Activated T-cell treated with anti-CD3 and anti-CD28 coated beads, Interleukin-2, amount 50 U/mL, for 72 hours (primary cell): Measurements from ENCODE around the gene SDHC. TPM values are rescaled to one million over a fixed set of nuclear protein-coding genes. Genes with fewer than 3 reads are reported as not detected.
A peak's percentile ranks its signal among the peaks of the same experiment; 100 is the strongest.

ENCODE experiments used
- ATAC-seq, 2 donors: fragments of 150-1000 bp; cut with Tn5 transposase; replicated peaks in 1 of 2; 2 replicates each; pipeline ENCODE4 v1.10.0; 2021; ENCODE audit warnings: moderate library complexity in 2 of 2, mild to moderate bottlenecking in 1 of 2
- DNase-seq, 2 donors: peaks; one replicate each; pipeline ENCODE4 v3.0.0; 2021 to 2022; ENCODE audit warnings: mixed read lengths in 1 of 2
- H3K27ac Mint-ChIP-seq: one replicate; pipeline ENCODE4 v1.8.0; 2022; ENCODE audit warnings: mild to moderate bottlenecking, moderate library complexity, mixed read lengths
- H3K27me3 Mint-ChIP-seq: one replicate; pipeline ENCODE4 v1.8.0; 2022; ENCODE audit warnings: low read depth, mixed read lengths
- H3K36me3 Mint-ChIP-seq, 2 donors: one replicate each; pipeline ENCODE4 v1.8.0; 2022; ENCODE audit warnings: mixed read lengths in 2 of 2, mild to moderate bottlenecking in 1 of 2; ENCODE audit not compliant: insufficient read depth in 2 of 2
- H3K4me1 Mint-ChIP-seq: one replicate; pipeline ENCODE4 v1.8.0; 2022; ENCODE audit warnings: low read depth, mixed read lengths
- H3K4me3 Mint-ChIP-seq, 2 donors: one replicate each; pipeline ENCODE4 v1.8.0; 2022; ENCODE audit warnings: mild to moderate bottlenecking in 2 of 2, mixed read lengths in 2 of 2, moderate library complexity in 2 of 2
- H3K9me3 Mint-ChIP-seq, 2 donors: one replicate each; pipeline ENCODE4 v1.8.0; 2022; ENCODE audit warnings: mixed read lengths in 2 of 2
- total RNA-seq, 2 donors: library from RNA; stranded (reverse); gene quantifications; one replicate each; pipeline ENCODE4 v1.2.3, GENCODE V29; 2022

SDHC gene, protein sequence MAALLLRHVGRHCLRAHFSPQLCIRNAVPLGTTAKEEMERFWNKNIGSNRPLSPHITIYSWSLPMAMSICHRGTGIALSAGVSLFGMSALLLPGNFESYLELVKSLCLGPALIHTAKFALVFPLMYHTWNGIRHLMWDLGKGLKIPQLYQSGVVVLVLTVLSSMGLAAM
- total RNA-seq: 100 to 1,000 TPM; 140 to 141 TPM

DNA sequence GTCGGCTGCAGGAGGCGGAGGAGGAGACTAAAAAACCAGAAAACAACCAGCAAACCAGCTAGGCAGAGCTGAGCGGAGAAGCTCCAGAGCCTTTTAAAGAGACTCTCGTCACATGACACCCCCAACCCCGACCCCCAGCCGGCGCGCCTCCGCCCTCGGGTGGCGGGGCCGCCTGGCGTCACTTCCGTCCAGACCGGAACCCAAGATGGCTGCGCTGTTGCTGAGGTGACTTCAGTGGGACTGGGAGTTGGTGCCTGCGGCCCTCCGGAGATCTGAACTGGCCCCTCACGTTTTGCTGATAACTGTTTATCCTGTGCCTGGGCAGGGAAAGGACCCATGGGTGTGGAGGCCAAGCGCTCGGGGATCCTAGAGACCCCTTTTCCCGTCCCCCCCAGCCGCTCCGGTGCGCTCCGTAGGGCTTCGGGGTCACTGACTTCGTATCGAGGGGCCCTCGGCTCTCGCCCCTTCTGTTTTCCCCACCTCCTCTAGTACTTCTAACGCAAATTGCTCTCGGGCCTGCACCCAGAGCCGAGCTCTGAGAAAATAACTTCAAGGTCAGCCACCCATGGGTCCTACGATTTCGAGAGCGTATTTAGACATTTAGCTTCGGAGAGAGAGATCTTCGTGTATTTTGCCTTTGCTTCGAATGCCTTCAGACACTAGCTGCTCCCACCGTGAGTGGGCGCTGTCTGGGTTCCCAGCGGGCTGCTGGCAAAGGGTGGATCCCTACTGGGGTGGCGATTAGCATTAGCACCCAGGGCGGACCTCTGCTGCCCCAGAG is at the start of gene SDHC:
Gene SDHC (plus strand): TSS at position 181 of the 781 bp plus-strand sequence. CDS start 25 bp downstream, at position 206.
- H3K36me3 Mint-ChIP-seq: peaks cover 0 to 1% of the 10 kb centered on the region in 2 donors
- peak; percentile 99 for ATAC-seq
- DNase-seq: peak; percentile 89 to 91
- peak within 1 kb of the TSS; percentile 98 for H3K27ac Mint-ChIP-seq
- H3K27me3 Mint-ChIP-seq: no peaks in the 10 kb centered on the region
- H3K4me3 Mint-ChIP-seq: peak within 1 kb of the TSS; percentile 91 to 98
- H3K9me3 Mint-ChIP-seq: no peaks in the 10 kb centered on the region
- H3K4me1 Mint-ChIP-seq: peaks cover 30% of the 10 kb centered on the region

DNA sequence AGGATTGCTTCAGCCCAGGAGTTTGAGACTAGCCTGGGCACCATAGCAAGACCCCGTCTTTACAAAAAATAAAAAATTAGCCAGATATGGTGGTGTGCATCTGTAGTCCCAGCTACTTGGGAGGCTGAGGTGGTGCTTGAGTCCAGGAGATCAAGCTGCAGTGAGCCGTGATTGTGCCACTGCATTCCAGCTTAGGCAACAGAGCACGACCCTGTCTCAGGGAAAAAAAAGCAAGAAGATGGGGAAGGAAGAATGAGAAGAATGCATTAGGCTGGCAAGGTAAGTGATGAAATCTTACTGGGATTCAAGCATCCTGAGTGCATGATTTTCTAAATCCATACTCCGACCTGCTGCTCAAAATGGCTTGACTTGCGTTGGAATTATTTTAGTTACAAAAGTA is 48.9 kb upstream of the SDHC start:
- Mint-ChIP-seq H3K4me1 (peaks cover 5% of the 10 kb centered on the region), H3K9me3 (no peaks in the 10 kb centered on the region), H3K4me3 (no peak overlapping the region), H3K27me3 (peaks cover 17% of the 10 kb centered on the region), H3K36me3 (no peaks in the 10 kb centered on the region), H3K27ac (no peak overlapping the region)
- ATAC-seq (no peak), DNase-seq (no peak)

DNA sequence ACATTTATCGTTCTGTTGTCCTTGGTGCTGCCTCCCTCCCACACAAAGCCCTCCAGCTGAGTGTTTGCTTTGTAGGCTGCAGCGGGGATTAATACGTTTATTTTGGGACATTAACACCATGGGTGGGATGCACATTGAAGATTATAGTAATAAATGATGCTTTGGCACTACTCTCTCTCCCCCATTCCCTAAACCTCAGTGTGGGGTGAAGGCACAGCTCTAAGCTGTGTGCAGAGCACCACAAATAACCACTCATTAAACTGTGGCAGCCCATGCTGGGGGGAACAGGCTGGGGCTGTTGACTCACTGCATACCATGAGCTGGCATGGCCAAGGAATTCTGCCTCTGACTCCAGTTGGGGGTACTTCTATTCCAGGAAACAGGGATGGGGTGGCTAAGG is 48.0 kb upstream of the SDHC start:
- ATAC-seq (no peak), DNase-seq (no peak)
- Mint-ChIP-seq H3K27ac (no peak overlapping the region), H3K36me3 (no peaks in the 10 kb centered on the region), H3K9me3 (no peaks in the 10 kb centered on the region), H3K27me3 (peaks cover 8% of the 10 kb centered on the region), H3K4me3 (no peak overlapping the region), H3K4me1 (no peaks in the 10 kb centered on the region)

DNA sequence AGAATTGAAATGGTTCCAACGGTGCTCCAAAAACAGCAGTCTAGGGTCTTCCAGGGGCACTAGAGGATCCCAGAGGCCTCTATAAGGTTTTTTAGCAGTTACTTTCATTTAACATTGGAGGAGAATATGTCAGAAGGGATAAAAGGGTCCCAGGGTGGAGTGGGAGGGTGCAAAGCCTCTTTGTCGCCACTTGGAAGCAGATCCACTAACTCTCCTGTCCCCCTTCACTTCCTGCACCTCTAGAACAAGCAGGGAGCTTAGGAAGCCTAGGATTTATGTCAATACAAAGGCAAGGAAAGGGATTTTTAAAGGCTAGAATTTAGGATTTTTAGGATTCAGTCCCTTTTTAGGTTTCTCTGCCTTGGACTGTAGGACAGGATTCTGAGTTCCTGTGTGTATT is 47.3 kb upstream of the SDHC start:
- DNase-seq: no peak
- no peaks in the 10 kb centered on the region for H3K36me3 Mint-ChIP-seq
- H3K9me3 Mint-ChIP-seq: no peaks in the 10 kb centered on the region
- no peak overlapping the region for H3K4me3 Mint-ChIP-seq
- H3K27ac Mint-ChIP-seq: no peak overlapping the region
- H3K4me1 Mint-ChIP-seq: no peaks in the 10 kb centered on the region
- H3K27me3 Mint-ChIP-seq: peaks cover 5% of the 10 kb centered on the region
- ATAC-seq: no peak

DNA sequence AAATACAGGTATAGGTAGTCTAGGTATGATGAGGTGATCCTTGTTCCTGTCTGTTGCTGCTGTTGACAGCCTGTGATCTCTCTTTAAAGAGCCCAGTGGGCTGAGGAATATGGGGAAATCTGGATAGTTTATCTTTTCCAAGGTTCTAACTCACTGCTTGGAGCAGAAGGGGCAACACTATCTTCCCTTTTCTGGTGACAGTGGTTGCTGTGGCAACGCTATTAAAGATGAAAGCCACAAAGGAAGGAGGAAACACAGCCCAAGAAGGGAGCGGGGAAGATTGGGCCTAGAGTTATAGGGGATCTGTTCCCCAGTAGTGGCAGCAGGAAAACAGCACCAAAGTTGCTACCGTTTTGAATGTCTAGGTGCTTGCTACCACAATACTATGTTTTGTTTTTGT is 46.9 kb upstream of the SDHC start:
- no peaks in the 10 kb centered on the region for H3K36me3 Mint-ChIP-seq
- H3K4me1 Mint-ChIP-seq: no peaks in the 10 kb centered on the region
- ATAC-seq: no peak
- H3K27me3 Mint-ChIP-seq: peaks cover 4% of the 10 kb centered on the region
- no peak for DNase-seq
- no peak overlapping the region for H3K4me3 Mint-ChIP-seq
- no peak overlapping the region for H3K27ac Mint-ChIP-seq
- H3K9me3 Mint-ChIP-seq: no peaks in the 10 kb centered on the region

DNA sequence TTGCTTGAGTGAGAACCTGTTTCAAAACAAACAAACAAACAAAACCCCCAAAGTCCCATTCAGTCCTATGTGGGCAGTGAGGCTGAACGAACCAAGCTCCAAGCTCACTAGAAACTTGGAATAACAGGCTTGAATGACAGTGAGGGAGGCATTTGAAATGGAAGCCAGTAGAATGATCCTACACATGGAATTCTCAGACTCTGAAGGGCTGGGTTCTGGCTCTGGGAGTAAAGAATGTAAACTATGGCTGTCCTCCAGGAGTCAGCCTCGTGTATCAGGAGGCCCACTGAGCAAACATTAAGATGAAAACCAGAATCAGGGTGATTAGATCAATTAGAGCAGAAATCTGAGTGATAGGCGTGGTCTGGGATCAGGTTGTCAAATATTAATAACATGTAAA is 40.8 kb upstream of the SDHC start:
- no peak overlapping the region for H3K27ac Mint-ChIP-seq
- H3K27me3 Mint-ChIP-seq: peaks cover 17% of the 10 kb centered on the region
- no peak for ATAC-seq

DNA sequence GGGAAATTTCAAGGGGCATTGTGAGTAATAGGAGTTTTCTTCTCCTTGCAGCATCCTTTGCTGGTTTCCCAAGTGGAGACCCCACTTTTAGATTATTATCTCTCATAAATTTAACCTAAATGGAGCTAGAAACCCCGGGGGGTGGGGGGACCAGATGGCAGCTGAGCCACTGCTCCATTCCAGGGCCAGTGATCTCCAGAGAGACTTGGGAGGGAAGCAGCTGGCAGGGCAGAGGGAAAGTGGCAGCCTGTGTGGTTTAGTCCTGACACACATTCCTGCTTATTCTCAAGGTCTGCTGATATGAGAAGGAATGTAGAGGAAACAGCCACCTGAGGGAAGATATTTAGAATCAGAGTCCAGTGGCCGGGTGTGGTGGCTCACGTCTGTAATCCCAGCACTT is 39.3 kb upstream of the SDHC start:
- Mint-ChIP-seq H3K27ac (no peak overlapping the region), H3K4me1 (no peaks in the 10 kb centered on the region), H3K4me3 (no peak overlapping the region), H3K27me3 (peaks cover 17% of the 10 kb centered on the region), H3K9me3 (no peaks in the 10 kb centered on the region), H3K36me3 (no peaks in the 10 kb centered on the region)
- ATAC-seq: no peak
- DNase-seq: no peak

More for the DNA sequence above, 40.8 kb upstream of the SDHC start:
- Mint-ChIP-seq H3K9me3 (no peaks in the 10 kb centered on the region), H3K4me1 (no peaks in the 10 kb centered on the region), H3K36me3 (no peaks in the 10 kb centered on the region), H3K4me3 (no peak overlapping the region)
- no peak for DNase-seq

DNA sequence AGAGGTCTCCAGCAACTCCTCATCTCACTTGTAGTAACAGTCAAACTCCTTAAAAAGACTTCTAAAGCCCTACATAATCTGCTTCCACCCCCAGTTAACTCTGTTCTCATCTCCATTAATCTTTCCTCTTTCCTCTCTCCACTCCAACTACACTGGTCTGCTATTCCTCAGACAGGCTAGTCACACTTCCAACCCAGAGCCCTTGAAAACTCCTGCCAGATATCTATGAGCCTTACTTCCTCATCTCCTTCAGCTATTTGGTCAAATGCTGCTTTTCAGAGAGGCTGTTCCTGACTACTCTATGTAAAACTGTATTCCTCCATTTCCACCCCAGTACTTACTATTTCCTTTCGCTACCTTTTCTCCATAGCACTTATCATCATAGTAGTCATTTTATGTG is 31.2 kb upstream of the SDHC start:
- Mint-ChIP-seq H3K27me3 (no peaks in the 10 kb centered on the region), H3K4me1 (no peaks in the 10 kb centered on the region), H3K4me3 (no peak overlapping the region), H3K27ac (no peak overlapping the region), H3K9me3 (no peaks in the 10 kb centered on the region), H3K36me3 (no peaks in the 10 kb centered on the region)
- DNase-seq (no peak), ATAC-seq (no peak)

DNA sequence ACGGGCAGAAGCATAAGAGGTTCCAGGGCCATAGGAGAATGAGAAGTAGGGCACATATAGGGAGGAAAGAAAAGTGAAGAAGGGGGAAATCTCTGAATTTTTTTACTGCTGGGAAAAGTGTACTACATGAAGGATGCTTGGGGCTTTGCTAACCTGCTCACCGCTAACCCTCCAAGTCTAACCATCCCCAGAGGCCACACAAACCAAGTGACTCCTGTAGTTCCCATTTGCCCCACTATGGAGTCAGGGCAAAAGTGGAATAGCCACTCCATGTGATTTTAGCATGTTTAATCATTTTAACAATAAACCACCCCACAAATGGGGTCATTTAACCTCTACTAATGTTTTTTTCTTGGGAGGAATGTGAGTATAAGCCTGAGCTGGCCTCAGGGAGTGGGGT is 29.1 kb upstream of the SDHC start:
- Mint-ChIP-seq H3K4me1 (no peaks in the 10 kb centered on the region), H3K9me3 (no peaks in the 10 kb centered on the region), H3K4me3 (no peak overlapping the region), H3K27ac (no peak overlapping the region), H3K36me3 (no peaks in the 10 kb centered on the region), H3K27me3 (no peaks in the 10 kb centered on the region)
- DNase-seq (no peak), ATAC-seq (no peak)

DNA sequence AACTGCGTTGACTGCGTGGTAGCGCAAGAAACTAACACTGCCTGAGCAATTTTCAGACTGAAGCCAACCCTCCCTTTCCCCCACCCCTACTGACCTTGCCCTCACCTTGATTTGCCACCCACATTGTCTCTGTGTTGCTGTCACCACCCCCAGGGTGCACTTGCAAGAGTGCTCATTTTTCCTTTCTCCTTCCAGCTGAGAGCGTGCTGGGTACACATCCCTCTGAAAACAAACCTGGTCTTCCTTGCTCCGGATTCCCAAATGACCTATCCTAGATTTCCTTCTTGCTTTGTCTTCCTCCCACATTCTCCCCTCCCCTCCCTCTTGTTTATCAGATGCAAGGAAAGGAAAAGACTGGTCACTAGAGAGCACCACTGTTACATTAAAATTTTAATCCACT is 28.7 kb upstream of the SDHC start:
- DNase-seq (no peak), ATAC-seq (no peak)
- Mint-ChIP-seq H3K4me3 (no peak overlapping the region), H3K27ac (no peak overlapping the region), H3K27me3 (no peaks in the 10 kb centered on the region), H3K9me3 (no peaks in the 10 kb centered on the region), H3K4me1 (no peaks in the 10 kb centered on the region), H3K36me3 (no peaks in the 10 kb centered on the region)

DNA sequence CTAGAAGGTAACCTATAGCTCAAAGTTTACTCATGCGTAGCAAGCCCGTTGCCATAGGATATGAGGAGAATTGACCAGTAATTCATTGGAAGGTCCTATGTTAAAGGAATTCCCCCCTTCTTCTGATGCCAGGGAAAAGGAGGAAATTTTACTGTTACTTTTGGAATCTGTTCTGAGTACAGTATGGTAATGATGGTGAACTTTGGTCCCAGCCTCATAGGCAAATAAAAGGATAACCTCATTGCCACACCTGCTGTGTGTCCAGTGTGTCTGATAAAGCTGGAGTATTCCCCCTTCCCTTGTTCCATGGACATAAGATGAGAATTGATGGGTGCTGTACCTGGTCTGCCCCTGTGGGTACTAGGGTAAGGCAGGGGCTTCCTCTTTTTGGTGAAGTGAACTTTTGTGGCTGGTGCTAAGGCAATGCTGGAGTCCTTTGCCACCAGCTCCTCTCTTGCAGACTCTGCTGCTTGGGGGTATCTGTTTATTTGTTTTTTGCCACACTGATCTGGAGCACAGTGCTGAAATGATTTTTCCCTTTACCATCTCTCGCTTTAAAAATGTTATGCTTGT is 26.6 kb upstream of the SDHC start:
- no peaks in the 10 kb centered on the region for H3K27me3 Mint-ChIP-seq
- ATAC-seq (no peak), DNase-seq (no peak)
- H3K36me3 Mint-ChIP-seq: no peaks in the 10 kb centered on the region
- no peaks in the 10 kb centered on the region for H3K4me1 Mint-ChIP-seq
- no peak overlapping the region for H3K27ac Mint-ChIP-seq
- no peaks in the 10 kb centered on the region for H3K9me3 Mint-ChIP-seq
- no peak overlapping the region for H3K4me3 Mint-ChIP-seq

DNA sequence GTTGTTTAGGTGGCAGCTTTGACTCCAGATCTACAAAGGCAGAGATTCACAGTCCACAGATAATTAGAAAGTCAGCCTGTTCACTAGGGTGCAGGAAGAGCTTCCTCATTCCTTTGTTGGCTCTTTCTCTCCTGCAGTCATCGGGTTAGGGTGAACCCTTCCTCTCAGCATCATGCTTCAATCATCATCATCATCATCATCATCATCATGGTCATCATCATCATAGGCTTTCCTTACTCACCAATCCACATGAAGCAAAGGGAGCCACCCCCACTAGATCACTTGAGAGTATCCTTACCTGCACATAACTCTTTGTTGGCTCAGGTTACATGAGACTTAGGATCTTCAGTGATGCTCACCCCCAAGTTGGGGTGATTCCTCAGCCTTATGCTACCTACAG is 23.4 kb upstream of the SDHC start:
- Mint-ChIP-seq H3K27me3 (no peaks in the 10 kb centered on the region), H3K4me3 (no peak overlapping the region), H3K9me3 (no peaks in the 10 kb centered on the region), H3K27ac (no peak overlapping the region), H3K4me1 (no peaks in the 10 kb centered on the region), H3K36me3 (no peaks in the 10 kb centered on the region)
- ATAC-seq (no peak), DNase-seq (no peak)

DNA sequence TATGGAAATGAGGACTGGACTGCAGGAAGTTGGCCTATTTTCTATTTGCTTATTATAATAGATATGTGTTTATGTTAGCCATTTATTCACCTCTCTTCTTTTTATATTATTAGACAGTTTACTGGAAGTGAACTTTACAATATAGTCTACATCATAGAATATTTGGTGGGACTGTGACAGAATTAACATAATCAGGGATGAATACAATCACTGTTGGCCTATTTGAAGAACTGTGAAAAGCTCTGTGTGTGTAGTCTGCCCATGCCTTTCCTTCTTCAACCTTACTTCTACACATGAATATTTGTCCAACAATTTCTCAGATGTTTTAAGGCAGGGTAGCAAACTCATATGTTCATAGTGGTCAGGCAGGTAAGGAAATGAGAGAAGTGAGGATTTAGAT is 16.8 kb upstream of the SDHC start:
- no peaks in the 10 kb centered on the region for H3K4me1 Mint-ChIP-seq
- DNase-seq: no peak
- no peaks in the 10 kb centered on the region for H3K36me3 Mint-ChIP-seq
- ATAC-seq: no peak
- H3K27me3 Mint-ChIP-seq: no peaks in the 10 kb centered on the region
- no peaks in the 10 kb centered on the region for H3K9me3 Mint-ChIP-seq
- H3K4me3 Mint-ChIP-seq: no peak overlapping the region
- H3K27ac Mint-ChIP-seq: no peak overlapping the region
